CD8-positive, alpha-beta memory T cell (primary cell): ENCODE data around the gene FRMD4A. TPM values are rescaled to one million over a fixed set of nuclear protein-coding genes. Genes with fewer than 3 reads are reported as not detected.

Experiments
- CTCF ChIA-PET: fragments of 350-600 bp; sonication (Branson Sonifier 250); formaldehyde crosslinking; loops from one replicate; lab custom pipeline; 2021; ENCODE audit warnings: antibody characterized with exemption; lab: Charles Lee
- POLR2A ChIA-PET: fragments of 350-600 bp; sonication (Branson Sonifier 250); formaldehyde crosslinking; loops from one replicate; lab custom pipeline; 2021; ENCODE audit warnings: antibody characterized with exemption; lab: Charles Lee
- DNase-seq, 5 donors: peaks; one replicate each; pipeline versions ENCODE4 v3.0.0 to v3.0.0-alpha.2; 2020 to 2022; ENCODE audit warnings: mixed read lengths in 1 of 5
- H3K27ac ChIP-seq: one replicate; pipeline ENCODE4 v1.7.0; 2013; ENCODE audit warnings: low read depth, mild to moderate bottlenecking, low read length, moderate library complexity
- H3K27me3 ChIP-seq: 2 replicates; pipeline ENCODE4 v1.7.0; 2013; ENCODE audit warnings: low read length, mild to moderate bottlenecking; ENCODE audit not compliant: insufficient read depth, poor library complexity, severe bottlenecking
- H3K36me3 ChIP-seq: 2 replicates; pipeline ENCODE4 v1.7.0; 2013; ENCODE audit warnings: mild to moderate bottlenecking, low read length, moderate library complexity; ENCODE audit not compliant: insufficient read depth
- H3K4me1 ChIP-seq: 2 replicates; pipeline ENCODE4 v1.7.0; 2013; ENCODE audit warnings: mild to moderate bottlenecking, low read length, moderate library complexity; ENCODE audit not compliant: insufficient read depth
- H3K4me3 ChIP-seq: 2 replicates; pipeline ENCODE4 v1.7.0; 2013; ENCODE audit warnings: mild to moderate bottlenecking, low read length
- H3K9me3 ChIP-seq: 2 replicates; pipeline ENCODE4 v1.7.0; 2013; ENCODE audit warnings: mild to moderate bottlenecking, low read length
- H3K27ac Mint-ChIP-seq, 8 donors: one replicate each; pipeline ENCODE4 v1.8.0; 2020 to 2021; ENCODE audit warnings: mixed read lengths in 8 of 8, mild to moderate bottlenecking in 6 of 8, inconsistent platforms in 3 of 8, moderate library complexity in 3 of 8
- H3K27me3 Mint-ChIP-seq, 2 donors: one replicate each; pipeline ENCODE4 v1.8.0; 2020 to 2021; ENCODE audit warnings: mixed read lengths in 2 of 2, mild to moderate bottlenecking in 1 of 2, moderate library complexity in 1 of 2
- H3K36me3 Mint-ChIP-seq, 3 donors: one replicate each; pipeline ENCODE4 v1.8.0; 2020 to 2021; ENCODE audit warnings: mixed read lengths in 3 of 3, inconsistent platforms in 1 of 3, mild to moderate bottlenecking in 1 of 3
- H3K4me1 Mint-ChIP-seq, 3 donors: one replicate each; pipeline ENCODE4 v1.8.0; 2020 to 2021; ENCODE audit warnings: mixed read lengths in 3 of 3, inconsistent platforms in 1 of 3, mild to moderate bottlenecking in 1 of 3
- H3K4me3 Mint-ChIP-seq, 7 donors: one replicate each; pipeline ENCODE4 v1.8.0; 2020 to 2021; ENCODE audit warnings: mixed read lengths in 7 of 7, mild to moderate bottlenecking in 6 of 7, moderate library complexity in 4 of 7, inconsistent platforms in 2 of 7
- H3K9me3 Mint-ChIP-seq, 5 donors: one replicate each; pipeline ENCODE4 v1.8.0; 2020 to 2022; ENCODE audit warnings: mixed read lengths in 5 of 5, mild to moderate bottlenecking in 3 of 5, moderate library complexity in 2 of 5, inconsistent platforms in 1 of 5
- polyA plus RNA-seq: library from polyadenylated mRNA; unstranded; fragments of 300-500 nt; fragmentation: Illumina TruSeq; gene quantifications from one replicate; pipeline ENCODE4 v1.2.3, GENCODE V29; 2021
- total RNA-seq, 2 experiments: library from RNA; stranded (reverse); gene quantifications; one replicate each; pipeline ENCODE4 v1.2.3, GENCODE V29; 2021

Gene FRMD4A
- total and polyA plus RNA-seq, 3 experiments from 2014 or later: 0.21 to 2.7 (median 2.1) TPM

- Mint-ChIP-seq H3K4me1 (no peaks in the 10 kb centered on the region), H3K27me3 (peaks cover 0 to 6% of the 10 kb centered on the region in 2 donors)
Measured at GRCh38 chr10:13751191-13751764, 579.4 kb downstream of the FRMD4A start.

GRCh38 chr10:13750299-13751190 is 580.2 kb downstream of the FRMD4A start:
- H3K4me3 ChIP-seq: no peak overlapping the region
- H3K27me3 ChIP-seq: no peaks in the 10 kb centered on the region
- Mint-ChIP-seq H3K27ac (no peak overlapping the region), H3K36me3 (peaks cover 0 to 3% (median 0%) of the 10 kb centered on the region in 3 donors), H3K4me1 (no peaks in the 10 kb centered on the region), H3K9me3 (no peaks in the 10 kb centered on the region), H3K4me3 (no peak overlapping the region), H3K27me3 (peaks cover 2 to 7% of the 10 kb centered on the region in 2 donors)
- CTCF ChIA-PET: no interaction called here
- no peaks in the 10 kb centered on the region for H3K9me3 ChIP-seq
- POLR2A ChIA-PET: no interaction called here
- no peak for DNase-seq
- no peak overlapping the region for H3K27ac ChIP-seq
- no peaks in the 10 kb centered on the region for H3K4me1 ChIP-seq
- H3K36me3 ChIP-seq: no peaks in the 10 kb centered on the region

More at GRCh38 chr10:13751191-13751764, 579.4 kb downstream of the FRMD4A start:
- H3K4me1 ChIP-seq: no peaks in the 10 kb centered on the region
- H3K9me3 Mint-ChIP-seq: no peaks in the 10 kb centered on the region
- DNase-seq: no peak
- H3K27ac ChIP-seq: no peak overlapping the region
- no peaks in the 10 kb centered on the region for H3K9me3 ChIP-seq
- H3K4me3 ChIP-seq: no peak overlapping the region
- ChIA-PET CTCF (no interaction called here), POLR2A (no interaction called here)
- no peak overlapping the region for H3K4me3 Mint-ChIP-seq
- no peak overlapping the region for H3K27ac Mint-ChIP-seq
- H3K36me3 Mint-ChIP-seq: peaks cover 0 to 3% (median 0%) of the 10 kb centered on the region in 3 donors
- H3K36me3 ChIP-seq: no peaks in the 10 kb centered on the region
- no peaks in the 10 kb centered on the region for H3K27me3 ChIP-seq

- Mint-ChIP-seq H3K9me3 (no peaks in the 10 kb centered on the region), H3K27me3 (peaks cover 4 to 44% of the 10 kb centered on the region in 2 donors), H3K27ac (no peak overlapping the region), H3K4me3 (no peak overlapping the region), H3K36me3 (peaks cover 0 to 3% (median 0%) of the 10 kb centered on the region in 3 donors), H3K4me1 (peaks cover 3 to 7% (median 4%) of the 10 kb centered on the region in 3 donors)
- Histone ChIP-seq H3K27me3 (peaks cover 6% of the 10 kb centered on the region), H3K4me1 (no peaks in the 10 kb centered on the region), H3K36me3 (no peaks in the 10 kb centered on the region), H3K9me3 (no peaks in the 10 kb centered on the region), H3K27ac (no peak overlapping the region), H3K4me3 (no peak overlapping the region)
- ChIA-PET CTCF (no interaction called here), POLR2A (no interaction called here)
- DNase-seq: no peak
Measured at GRCh38 chr10:13745271-13745670, 585.5 kb downstream of the FRMD4A start.

GRCh38 chr10:13743963-13744362 is 586.8 kb downstream of the FRMD4A start:
- H3K4me3 Mint-ChIP-seq: no peak overlapping the region
- H3K27me3 Mint-ChIP-seq: peaks cover 4 to 46% of the 10 kb centered on the region in 2 donors
- Histone ChIP-seq H3K4me1 (no peaks in the 10 kb centered on the region), H3K9me3 (no peaks in the 10 kb centered on the region), H3K27me3 (peaks cover 6% of the 10 kb centered on the region), H3K36me3 (no peaks in the 10 kb centered on the region), H3K4me3 (no peak overlapping the region), H3K27ac (no peak overlapping the region)
- peaks cover 3 to 7% (median 4%) of the 10 kb centered on the region in 3 donors for H3K4me1 Mint-ChIP-seq
- H3K27ac Mint-ChIP-seq: no peak overlapping the region
- POLR2A ChIA-PET: no interaction called here
- H3K36me3 Mint-ChIP-seq: peaks cover 0 to 3% (median 0%) of the 10 kb centered on the region in 3 donors
- H3K9me3 Mint-ChIP-seq: no peaks in the 10 kb centered on the region
- no peak for DNase-seq
- CTCF ChIA-PET: no interaction called here

- POLR2A ChIA-PET: no interaction called here
- CTCF ChIA-PET: no interaction called here
- no peaks in the 10 kb centered on the region for H3K9me3 Mint-ChIP-seq
Measured at GRCh38 chr10:13743101-13743693, 587.5 kb downstream of the FRMD4A start.

GRCh38 chr10:13741438-13741837 is 589.3 kb downstream of the FRMD4A start:
- DNase-seq: no peak
- Mint-ChIP-seq H3K27me3 (peaks cover 4 to 42% of the 10 kb centered on the region in 2 donors), H3K4me1 (peaks cover 3 to 7% (median 4%) of the 10 kb centered on the region in 3 donors), H3K9me3 (no peaks in the 10 kb centered on the region), H3K4me3 (no peak overlapping the region), H3K36me3 (peaks cover 0 to 2% (median 0%) of the 10 kb centered on the region in 3 donors), H3K27ac (no peak overlapping the region)
- Histone ChIP-seq H3K27me3 (peaks cover 6% of the 10 kb centered on the region), H3K27ac (no peak overlapping the region), H3K4me3 (no peak overlapping the region), H3K36me3 (no peaks in the 10 kb centered on the region), H3K4me1 (no peaks in the 10 kb centered on the region), H3K9me3 (no peaks in the 10 kb centered on the region)
- ChIA-PET CTCF (no interaction called here), POLR2A (no interaction called here)

More at GRCh38 chr10:13743101-13743693, 587.5 kb downstream of the FRMD4A start:
- Mint-ChIP-seq H3K27ac (peak overlapping the region in 1 of 8 donors; percentile 73), H3K4me3 (peak overlapping the region in 1 of 7 donors; percentile 15), H3K4me1 (peaks cover 3 to 7% (median 4%) of the 10 kb centered on the region in 3 donors), H3K27me3 (peaks cover 4 to 46% of the 10 kb centered on the region in 2 donors), H3K36me3 (peaks cover 0 to 3% (median 0%) of the 10 kb centered on the region in 3 donors)
- Histone ChIP-seq H3K27ac (no peak overlapping the region), H3K4me3 (no peak overlapping the region), H3K27me3 (peaks cover 6% of the 10 kb centered on the region), H3K9me3 (no peaks in the 10 kb centered on the region), H3K4me1 (no peaks in the 10 kb centered on the region), H3K36me3 (no peaks in the 10 kb centered on the region)
- no peak for DNase-seq

GRCh38 chr10:13740461-13740860 is 590.3 kb downstream of the FRMD4A start:
- Histone ChIP-seq H3K4me1 (no peaks in the 10 kb centered on the region), H3K36me3 (no peaks in the 10 kb centered on the region), H3K27me3 (peaks cover 6% of the 10 kb centered on the region), H3K4me3 (no peak overlapping the region), H3K9me3 (no peaks in the 10 kb centered on the region), H3K27ac (no peak overlapping the region)
- Mint-ChIP-seq H3K4me3 (no peak overlapping the region), H3K36me3 (no peaks in the 10 kb centered on the region), H3K9me3 (no peaks in the 10 kb centered on the region), H3K4me1 (peaks cover 3 to 7% (median 4%) of the 10 kb centered on the region in 3 donors), H3K27ac (no peak overlapping the region), H3K27me3 (peaks cover 1 to 38% of the 10 kb centered on the region in 2 donors)
- POLR2A ChIA-PET: no interaction called here
- CTCF ChIA-PET: no interaction called here
- DNase-seq: no peak

GRCh38 chr10:13739183-13739582 is 591.5 kb downstream of the FRMD4A start:
- Mint-ChIP-seq H3K4me1 (peaks cover 3 to 7% (median 4%) of the 10 kb centered on the region in 3 donors), H3K9me3 (no peaks in the 10 kb centered on the region), H3K27ac (no peak overlapping the region), H3K36me3 (peaks cover 0 to 1% (median 0%) of the 10 kb centered on the region in 3 donors), H3K4me3 (peak overlapping the region in 1 of 7 donors; percentile 49), H3K27me3 (peaks cover 0 to 31% of the 10 kb centered on the region in 2 donors)
- Histone ChIP-seq H3K27me3 (peaks cover 6% of the 10 kb centered on the region), H3K27ac (no peak overlapping the region), H3K9me3 (no peaks in the 10 kb centered on the region), H3K36me3 (no peaks in the 10 kb centered on the region), H3K4me3 (no peak overlapping the region), H3K4me1 (no peaks in the 10 kb centered on the region)
- CTCF ChIA-PET: no interaction called here
- POLR2A ChIA-PET: no interaction called here
- DNase-seq: no peak
